Right lobe of liver (tissue), 4 donors: Measurements from ENCODE around the gene ALDH1A3.

Experiments
- POLR2A ChIP-seq: fragments of 450-650 bp; IDR thresholded peaks from one replicate; pipeline ENCODE4 v1.6.1; 2017; ENCODE audit warnings: antibody characterized with exemption, mild to moderate bottlenecking
- TF ChIP-seq, protein P1 (sequence below), 4 donors: fragments of 200-600 bp in 3 of 4; fragments of 450-650 bp in 1 of 4; IDR thresholded peaks; one replicate each; pipeline versions ENCODE4 v1.5.1 to v1.8.0; 2016 to 2022; ENCODE audit warnings: antibody characterized with exemption in 4 of 4, mild to moderate bottlenecking in 2 of 4
- donor health status: DM: no; HTN: no; CAD: no.
- donor health status: DM: no; HTN: no; CAD: no.
- donor health status: DM: no; HTN: yes; CAD: no.

DNA sequence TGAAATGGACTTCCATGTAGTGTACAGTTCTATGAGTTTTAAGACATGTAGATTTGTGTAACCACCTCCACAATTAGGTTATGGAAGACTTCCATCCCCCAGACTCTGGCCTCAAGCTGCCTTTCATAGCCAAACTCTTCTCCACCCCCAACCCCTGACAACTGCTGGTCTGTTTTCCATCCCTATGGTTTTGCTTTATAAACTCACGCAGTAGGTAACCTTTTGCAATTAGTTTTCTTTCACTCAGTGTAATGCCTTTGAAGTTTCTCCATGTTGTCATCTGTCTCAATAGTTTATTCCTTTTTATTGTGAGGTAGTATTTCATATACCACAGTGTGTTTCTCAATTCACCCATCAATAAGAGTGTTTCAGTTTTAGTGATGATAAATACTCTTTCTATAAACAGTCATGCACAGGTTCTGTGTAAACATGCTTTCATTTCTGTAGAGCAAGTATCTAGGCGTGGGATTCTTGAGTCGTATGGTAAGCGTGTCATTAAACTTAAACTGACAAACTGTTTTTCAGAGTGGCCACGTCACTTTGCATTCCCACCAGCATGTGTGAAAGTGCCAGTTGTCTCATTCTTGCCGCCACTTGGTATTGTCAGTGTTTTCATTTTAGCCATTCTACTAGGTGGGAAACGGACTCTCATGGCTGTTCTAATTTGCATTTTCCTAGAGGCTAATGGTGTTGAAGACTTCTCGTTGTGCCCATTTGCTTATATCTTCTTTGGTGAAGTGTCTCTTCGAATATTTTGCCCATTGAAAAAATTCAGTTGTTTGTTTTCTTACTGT, 47.3 kb upstream of the ALDH1A3 start:
- TF ChIP-seq, protein P1, sequence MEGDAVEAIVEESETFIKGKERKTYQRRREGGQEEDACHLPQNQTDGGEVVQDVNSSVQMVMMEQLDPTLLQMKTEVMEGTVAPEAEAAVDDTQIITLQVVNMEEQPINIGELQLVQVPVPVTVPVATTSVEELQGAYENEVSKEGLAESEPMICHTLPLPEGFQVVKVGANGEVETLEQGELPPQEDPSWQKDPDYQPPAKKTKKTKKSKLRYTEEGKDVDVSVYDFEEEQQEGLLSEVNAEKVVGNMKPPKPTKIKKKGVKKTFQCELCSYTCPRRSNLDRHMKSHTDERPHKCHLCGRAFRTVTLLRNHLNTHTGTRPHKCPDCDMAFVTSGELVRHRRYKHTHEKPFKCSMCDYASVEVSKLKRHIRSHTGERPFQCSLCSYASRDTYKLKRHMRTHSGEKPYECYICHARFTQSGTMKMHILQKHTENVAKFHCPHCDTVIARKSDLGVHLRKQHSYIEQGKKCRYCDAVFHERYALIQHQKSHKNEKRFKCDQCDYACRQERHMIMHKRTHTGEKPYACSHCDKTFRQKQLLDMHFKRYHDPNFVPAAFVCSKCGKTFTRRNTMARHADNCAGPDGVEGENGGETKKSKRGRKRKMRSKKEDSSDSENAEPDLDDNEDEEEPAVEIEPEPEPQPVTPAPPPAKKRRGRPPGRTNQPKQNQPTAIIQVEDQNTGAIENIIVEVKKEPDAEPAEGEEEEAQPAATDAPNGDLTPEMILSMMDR (IDR thresholded peaks at IDR 0.05): no peak
- TF ChIP-seq POLR2A: no peak
